ENCODE data around the gene UBE2QL1.

DNA sequence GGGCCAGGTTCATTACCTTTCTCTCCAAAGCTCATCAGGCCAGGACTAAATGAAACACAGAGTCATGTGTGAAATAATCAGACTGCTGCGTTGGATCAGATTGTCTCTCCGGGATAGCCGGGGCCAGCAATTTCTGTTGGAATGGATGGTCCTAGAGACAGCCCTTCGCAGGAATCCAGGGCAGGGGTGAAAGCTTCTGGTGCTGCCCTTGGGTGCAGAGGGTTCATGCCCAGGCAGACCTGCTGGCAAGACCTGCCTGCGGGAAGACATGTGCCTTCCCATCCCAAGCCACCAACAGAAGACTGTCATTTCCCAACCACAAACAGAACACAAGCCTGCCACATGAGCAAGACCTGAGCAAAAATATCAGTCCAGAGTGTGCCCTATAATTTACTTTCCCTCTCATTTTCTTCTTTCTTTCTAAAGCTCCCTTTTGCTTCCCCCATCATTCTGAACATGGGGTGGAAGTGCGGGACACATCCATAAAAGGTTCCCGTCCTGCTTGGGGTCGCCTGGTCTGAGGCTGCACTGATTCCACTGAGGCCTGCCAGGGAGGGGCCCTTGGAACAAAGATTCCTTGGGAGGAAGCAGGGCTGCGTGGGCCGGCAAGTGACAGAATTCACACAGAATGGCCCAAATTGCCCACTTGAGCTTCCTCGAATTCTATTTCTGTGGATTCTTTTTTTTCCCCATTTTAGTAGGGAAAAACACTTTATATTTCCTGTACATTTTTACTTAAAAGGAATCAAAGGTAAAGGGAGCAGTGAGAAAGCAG is 57.3 kb downstream of the UBE2QL1 start:
- TF ChIP-seq, protein P1, sequence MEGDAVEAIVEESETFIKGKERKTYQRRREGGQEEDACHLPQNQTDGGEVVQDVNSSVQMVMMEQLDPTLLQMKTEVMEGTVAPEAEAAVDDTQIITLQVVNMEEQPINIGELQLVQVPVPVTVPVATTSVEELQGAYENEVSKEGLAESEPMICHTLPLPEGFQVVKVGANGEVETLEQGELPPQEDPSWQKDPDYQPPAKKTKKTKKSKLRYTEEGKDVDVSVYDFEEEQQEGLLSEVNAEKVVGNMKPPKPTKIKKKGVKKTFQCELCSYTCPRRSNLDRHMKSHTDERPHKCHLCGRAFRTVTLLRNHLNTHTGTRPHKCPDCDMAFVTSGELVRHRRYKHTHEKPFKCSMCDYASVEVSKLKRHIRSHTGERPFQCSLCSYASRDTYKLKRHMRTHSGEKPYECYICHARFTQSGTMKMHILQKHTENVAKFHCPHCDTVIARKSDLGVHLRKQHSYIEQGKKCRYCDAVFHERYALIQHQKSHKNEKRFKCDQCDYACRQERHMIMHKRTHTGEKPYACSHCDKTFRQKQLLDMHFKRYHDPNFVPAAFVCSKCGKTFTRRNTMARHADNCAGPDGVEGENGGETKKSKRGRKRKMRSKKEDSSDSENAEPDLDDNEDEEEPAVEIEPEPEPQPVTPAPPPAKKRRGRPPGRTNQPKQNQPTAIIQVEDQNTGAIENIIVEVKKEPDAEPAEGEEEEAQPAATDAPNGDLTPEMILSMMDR (IDR thresholded peaks at IDR 0.05), result no peak
- TF ChIP-seq POLR2A (IDR thresholded peaks at IDR 0.05) (no peak), POLR2AphosphoS5 (IDR thresholded peaks at IDR 0.05) (no peak)
